OCI-LY7 (cell line): Measurements from ENCODE around the gene ORC1. TPM values are rescaled to one million over a fixed set of nuclear protein-coding genes. Genes with fewer than 3 reads are reported as not detected.

ENCODE experiments used
- BruUV-seq: library from RNA; stranded (reverse); fragments of 400-500 nt; replicated peaks from 2 replicates; lab custom pipeline; 2021; lab: Mats Ljungman, UMichigan
- CTCF ChIA-PET: fragments of 300-600 bp; sonication (Branson Sonifier 250); formaldehyde crosslinking; loops from one replicate; lab custom pipeline; 2022; ENCODE audit warnings: antibody characterized with exemption; ENCODE audit not compliant: unreplicated experiment; lab: Charles Lee
- POLR2A ChIA-PET: fragments of 300-600 bp; sonication (Branson Sonifier 250); formaldehyde crosslinking; loops from one replicate; lab custom pipeline; 2022; ENCODE audit warnings: antibody characterized with exemption; lab: Charles Lee
- DNase-seq: peaks from one replicate; pipeline ENCODE4 v3.0.0-alpha.2; 2015; ENCODE audit warnings: low spot score
- H2AFZ ChIP-seq: fragments of 200-600 bp; sonication (generic), shearing (Covaris generic); 2 replicates; pipeline ENCODE4 v1.6.1; 2014; ENCODE audit warnings: mild to moderate bottlenecking, antibody characterized with exemption, low read length, moderate library complexity
- H3K27ac ChIP-seq: fragments of 200-600 bp; sonication (generic); 2 replicates; pipeline ENCODE4 v1.5.1; 2014; ENCODE audit warnings: mixed run types, low read depth, mild to moderate bottlenecking, moderate library complexity, low read length, inconsistent platforms; ENCODE audit not compliant: poor library complexity, severe bottlenecking
- H3K36me3 ChIP-seq: fragments of 200-600 bp; sonication (generic); 2 replicates; pipeline ENCODE4 v1.6.1; 2014; ENCODE audit warnings: mild to moderate bottlenecking, antibody characterized with exemption, low read length, moderate library complexity, mixed read lengths; ENCODE audit not compliant: insufficient read depth
- H3K4me1 ChIP-seq: fragments of 200-600 bp; sonication (generic); 2 replicates; pipeline ENCODE4 v1.5.1; 2014; ENCODE audit warnings: mild to moderate bottlenecking, low read length; ENCODE audit not compliant: insufficient read depth, poor library complexity, severe bottlenecking
- H3K4me2 ChIP-seq: fragments of 200-600 bp; sonication (generic); 2 replicates; pipeline ENCODE4 v1.6.1; 2014; ENCODE audit warnings: mild to moderate bottlenecking, low read length
- H3K4me3 ChIP-seq: fragments of 200-600 bp; sonication (generic); 2 replicates; pipeline ENCODE4 v1.5.1; 2014; ENCODE audit warnings: mild to moderate bottlenecking, low read depth, low read length; ENCODE audit not compliant: poor library complexity, severe bottlenecking
- H3K79me2 ChIP-seq: fragments of 200-600 bp; sonication (generic); 2 replicates; pipeline ENCODE4 v1.6.1; 2016; ENCODE audit warnings: low read depth, mild to moderate bottlenecking, low read length, moderate library complexity, mixed read lengths; ENCODE audit not compliant: insufficient read depth
- H3K9me2 ChIP-seq: fragments of 200-600 bp; sonication (generic); 2 replicates; pipeline ENCODE4 v1.6.1; 2016; ENCODE audit warnings: mild to moderate bottlenecking, low read length, mixed read lengths; ENCODE audit not compliant: insufficient read depth
- H3K9me3 ChIP-seq: fragments of 200-600 bp; sonication (generic); 2 replicates; pipeline ENCODE4 v1.6.1; 2014; ENCODE audit warnings: mild to moderate bottlenecking, mixed run types, low read length, mixed read lengths
- H4K20me1 ChIP-seq: fragments of 200-600 bp; sonication (generic); 2 replicates; pipeline ENCODE4 v1.6.1; 2014; ENCODE audit warnings: mild to moderate bottlenecking, antibody characterized with exemption, low read length, moderate library complexity, mixed read lengths; ENCODE audit not compliant: insufficient read depth
- EZH2phosphoT487 ChIP-seq: fragments of 200-600 bp; sonication (generic); IDR thresholded peaks from 2 replicates; pipeline ENCODE4 v1.6.1; 2018; ENCODE audit warnings: low read depth, borderline replicate concordance, mild to moderate bottlenecking, mixed run types, antibody characterized with exemption, low read length, moderate library complexity, mixed read lengths
- intact Hi-C: fragments of 100-400 bp; cut with micrococcal nuclease; formaldehyde crosslinking; loops from one replicate; pipeline ENCODE4 v1.10.0; 2022; ENCODE audit not compliant: unreplicated experiment
- total RNA-seq, 2 experiments: library from RNA; depleted of rRNA in 1 of 2; stranded (reverse); fragments of >200 nt in 1 of 2; shearing (Covaris generic) in 1 of 2; gene quantifications; 2 replicates each; pipeline ENCODE4 v1.2.3, GENCODE V29; 2014 to 2022
- TF ChIP-seq, protein P1 (sequence below): fragments of 200-600 bp; sonication (generic); conservative IDR thresholded peaks from 2 replicates; pipeline ENCODE4 v1.5.1; 2014; ENCODE audit warnings: mild to moderate bottlenecking, antibody characterized with exemption, low read length, moderate library complexity, mixed read lengths

ORC1 gene
- total RNA-seq, 2 experiments from 2014 or later, result 37.7 to 39.0 TPM

DNA sequence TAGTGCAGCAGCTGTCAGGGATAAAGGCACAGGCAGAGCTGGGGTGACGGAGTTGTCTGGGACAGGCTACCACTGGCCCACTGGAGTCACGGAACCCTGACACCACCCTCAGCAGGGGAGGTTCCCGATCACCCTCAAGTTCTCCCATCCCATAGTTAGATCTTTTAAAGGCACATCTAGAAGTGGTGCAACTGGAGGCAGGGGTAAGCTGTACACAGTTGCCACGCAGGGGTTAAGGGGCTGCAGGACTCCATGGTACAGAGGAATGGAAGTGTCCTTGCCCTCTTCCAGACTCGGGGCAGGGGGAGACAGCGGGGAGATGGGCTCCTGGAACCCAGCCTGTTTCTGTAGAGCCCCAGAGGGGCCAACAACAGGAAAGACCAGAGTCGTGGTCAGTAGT is 51.5 kb downstream of the ORC1 start:
- CTCF ChIA-PET, result no interaction called here
- DNase-seq, result no peak
- Histone ChIP-seq H3K9me2 (no peaks in the 10 kb centered on the region), H3K4me1 (no peaks in the 10 kb centered on the region), H3K9me3 (no peaks in the 10 kb centered on the region), H2AFZ (no peak overlapping the region), H3K4me2 (no peak overlapping the region), H4K20me1 (no peaks in the 10 kb centered on the region), H3K79me2 (no peaks in the 10 kb centered on the region), H3K36me3 (peaks cover 67% of the 10 kb centered on the region), H3K4me3 (no peak overlapping the region), H3K27ac (no peak overlapping the region)
- POLR2A ChIA-PET, result no interaction called here
- no TSS peak for BruUV-seq
- TF ChIP-seq, protein P1, sequence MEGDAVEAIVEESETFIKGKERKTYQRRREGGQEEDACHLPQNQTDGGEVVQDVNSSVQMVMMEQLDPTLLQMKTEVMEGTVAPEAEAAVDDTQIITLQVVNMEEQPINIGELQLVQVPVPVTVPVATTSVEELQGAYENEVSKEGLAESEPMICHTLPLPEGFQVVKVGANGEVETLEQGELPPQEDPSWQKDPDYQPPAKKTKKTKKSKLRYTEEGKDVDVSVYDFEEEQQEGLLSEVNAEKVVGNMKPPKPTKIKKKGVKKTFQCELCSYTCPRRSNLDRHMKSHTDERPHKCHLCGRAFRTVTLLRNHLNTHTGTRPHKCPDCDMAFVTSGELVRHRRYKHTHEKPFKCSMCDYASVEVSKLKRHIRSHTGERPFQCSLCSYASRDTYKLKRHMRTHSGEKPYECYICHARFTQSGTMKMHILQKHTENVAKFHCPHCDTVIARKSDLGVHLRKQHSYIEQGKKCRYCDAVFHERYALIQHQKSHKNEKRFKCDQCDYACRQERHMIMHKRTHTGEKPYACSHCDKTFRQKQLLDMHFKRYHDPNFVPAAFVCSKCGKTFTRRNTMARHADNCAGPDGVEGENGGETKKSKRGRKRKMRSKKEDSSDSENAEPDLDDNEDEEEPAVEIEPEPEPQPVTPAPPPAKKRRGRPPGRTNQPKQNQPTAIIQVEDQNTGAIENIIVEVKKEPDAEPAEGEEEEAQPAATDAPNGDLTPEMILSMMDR, result no peak
- no peak for TF ChIP-seq EZH2phosphoT487
- intact Hi-C loops, result loop anchor here (2.0 kb wide), 1 partner anchor 24 kb away; no protein-coding TSS in a partner anchor

DNA sequence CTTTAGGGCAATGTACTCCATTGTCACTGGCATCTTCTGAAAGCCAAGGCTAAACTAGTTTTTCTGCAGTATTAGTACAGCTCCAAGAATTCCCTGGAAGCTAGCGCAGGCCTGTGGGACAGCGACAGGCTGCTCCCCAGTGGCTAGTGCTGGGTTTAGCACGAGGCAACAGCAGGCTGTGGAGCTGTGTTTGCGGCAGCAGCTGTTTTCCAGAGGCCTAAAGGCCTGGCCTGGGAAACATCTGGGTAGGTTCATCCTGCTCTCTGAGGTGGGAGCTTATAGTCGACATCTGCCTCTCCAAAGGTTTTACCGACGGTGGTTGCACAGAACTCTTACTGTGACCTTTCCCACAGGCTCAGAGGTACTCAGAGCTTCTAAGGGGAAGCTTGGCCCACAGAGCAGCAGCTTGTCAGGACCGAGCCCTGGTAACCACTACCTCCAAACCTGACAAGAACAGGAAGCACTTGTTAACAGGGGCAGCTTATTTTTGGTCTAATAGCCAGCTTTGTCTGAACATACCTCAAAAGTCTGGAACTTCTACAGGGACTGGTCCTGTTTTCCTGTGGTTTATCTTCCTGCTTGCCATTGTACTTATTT is 55.4 kb downstream of the ORC1 start:
- Histone ChIP-seq H3K79me2 (no peaks in the 10 kb centered on the region), H3K4me1 (no peaks in the 10 kb centered on the region), H3K27ac (no peak overlapping the region), H2AFZ (no peak overlapping the region), H3K4me2 (no peak overlapping the region), H3K36me3 (peaks cover 28% of the 10 kb centered on the region), H3K9me2 (no peaks in the 10 kb centered on the region), H3K9me3 (no peaks in the 10 kb centered on the region), H3K4me3 (no peak overlapping the region), H4K20me1 (no peaks in the 10 kb centered on the region)
- POLR2A ChIA-PET, result interaction anchor here (0.7 kb wide), 1 partner anchor 472 kb away, joined by 3 read pairs; no protein-coding TSS in a partner anchor
- CTCF ChIA-PET, result interaction anchor here (0.5 kb wide), 2 partner anchors 16 to 35 kb away, joined by 3 read pairs; no protein-coding TSS in a partner anchor
- TF ChIP-seq, protein P1, result no peak
- TF ChIP-seq EZH2phosphoT487, result no peak
- intact Hi-C loops, result no loop called here
- no TSS peak for BruUV-seq
- no peak for DNase-seq

DNA sequence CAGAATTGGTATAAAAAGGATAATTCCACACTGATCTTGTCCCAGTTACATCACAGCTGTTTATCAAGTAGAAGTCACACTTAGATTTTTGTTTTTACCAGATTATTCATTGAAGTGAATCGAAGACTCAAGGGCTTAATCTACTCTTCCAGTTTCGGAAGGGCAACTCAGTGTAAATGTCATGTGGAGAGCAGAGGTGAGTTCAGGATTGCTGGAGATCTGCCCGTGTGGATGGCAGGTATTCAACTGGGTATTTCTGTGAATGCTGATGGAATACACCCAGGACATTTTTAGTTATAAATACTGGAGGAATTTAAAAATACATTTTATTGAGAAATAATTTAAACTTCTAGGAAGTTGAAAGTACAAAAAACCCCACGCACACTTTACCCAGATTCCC is 57.6 kb downstream of the ORC1 start:
- ChIA-PET POLR2A (no interaction called here), CTCF (no interaction called here)
- TF ChIP-seq, protein P1, result no peak
- no peak for TF ChIP-seq EZH2phosphoT487
- Histone ChIP-seq H3K9me3 (no peaks in the 10 kb centered on the region), H3K4me3 (no peak overlapping the region), H2AFZ (no peak overlapping the region), H3K36me3 (peaks cover 8% of the 10 kb centered on the region; the same call in 1 of the 2 replicates), H3K9me2 (no peaks in the 10 kb centered on the region), H3K27ac (no peak overlapping the region), H3K4me2 (no peak overlapping the region), H4K20me1 (no peaks in the 10 kb centered on the region), H3K79me2 (no peaks in the 10 kb centered on the region), H3K4me1 (no peaks in the 10 kb centered on the region)
- BruUV-seq, result no TSS peak
- no peak for DNase-seq
- intact Hi-C loops, result no loop called here
